GM12874 (cell line): ENCODE data around the gene MBD3L2B.
"Not testable (repeated sequence)": the region's sequence is repeated elsewhere in the genome, so short reads cannot be mapped to it uniquely, and the experiment has no call there.

ENCODE experiments used
- CTCF ChIP-seq: IDR thresholded peaks from 2 replicates; pipeline ENCODE4 v1.5.1; 2011; ENCODE audit warnings: low read depth, mild to moderate bottlenecking, control low read depth, low read length, moderate library complexity; ENCODE audit not compliant: insufficient read depth

MBD3L2B gene

GRCh38 chr19:7063339-7063738, 42.1 kb upstream of the MBD3L2B start:
- TF ChIP-seq CTCF: no peak

GRCh38 chr19:7058576-7058975, 37.3 kb upstream of the MBD3L2B start, which contains the start of gene MBD3L3:
TSS of gene MBD3L3 (minus strand) at chr19:7058676. CDS start at chr19:7058605, 71 bp downstream.
- not testable (repeated sequence) for TF ChIP-seq CTCF

- not testable (repeated sequence) for TF ChIP-seq CTCF
These were observed 27.8 kb upstream of the MBD3L2B start, which contains the start of gene MBD3L2 for GRCh38 chr19:7049021-7049420. TSS of gene MBD3L2 (plus strand) at chr19:7049321. CDS start at chr19:7049374, 53 bp downstream.

- not testable (repeated sequence) for TF ChIP-seq CTCF
These were observed 18.8 kb upstream of the MBD3L2B start, which contains the start of gene MBD3L4 for GRCh38 chr19:7040079-7040478. TSS of gene MBD3L4 (minus strand) at chr19:7040179. CDS start at chr19:7040144, 35 bp downstream.

- not testable (repeated sequence) for TF ChIP-seq CTCF
These were observed 9.0 kb upstream of the MBD3L2B start, which contains the start of gene MBD3L5 for GRCh38 chr19:7030278-7030677. TSS of gene MBD3L5 (plus strand) at chr19:7030578. CDS start at chr19:7030612, 34 bp downstream.

GRCh38 chr19:7018828-7019227, 2.4 kb downstream of the MBD3L2B start:
- TF ChIP-seq CTCF: no peak

- TF ChIP-seq CTCF: no peak
These were observed 7.6 kb downstream of the MBD3L2B start for GRCh38 chr19:7013678-7014077.
